ENCODE data around the gene FKBP9.

The FKBP9 gene

GRCh38 chr7:32921896-32922295 is 35.3 kb upstream of the FKBP9 start:
- Histone ChIP-seq H3K27me3 (no peaks in the 10 kb centered on the region), H3K36me3 (peaks cover 44 to 69% (median 52%) of the 10 kb centered on the region in 3 donors), H3K9me3 (no peaks in the 10 kb centered on the region), H3K27ac (no peak overlapping the region), H3K4me1 (no peaks in the 10 kb centered on the region), H3K4me3 (no peak overlapping the region)
- intact Hi-C loops (cut with DNase I; ENCODE audit: low total_unique reads), result no loop called here
- no peak for DNase-seq
- no peak for TF ChIP-seq CTCF (IDR thresholded peaks at IDR 0.05)

GRCh38 chr7:32928785-32929298 is 28.4 kb upstream of the FKBP9 start:
- Histone ChIP-seq H3K27ac (no peak overlapping the region), H3K9me3 (no peaks in the 10 kb centered on the region), H3K27me3 (no peaks in the 10 kb centered on the region), H3K36me3 (peaks cover 23 to 70% (median 58%) of the 10 kb centered on the region in 3 donors), H3K4me3 (no peak overlapping the region), H3K4me1 (no peaks in the 10 kb centered on the region)
- intact Hi-C loops (cut with DNase I; ENCODE audit: low total_unique reads), result no loop called here
- DNase-seq, result no peak
- no peak for TF ChIP-seq CTCF (IDR thresholded peaks at IDR 0.05)

- H3K4me3 ChIP-seq, result no peak overlapping the region
- intact Hi-C loops (cut with DNase I; ENCODE audit: low total_unique reads), result no loop called here
- no peaks in the 10 kb centered on the region for H3K4me1 ChIP-seq
- DNase-seq, result no peak
- H3K27me3 ChIP-seq, result no peaks in the 10 kb centered on the region
- TF ChIP-seq CTCF (IDR thresholded peaks at IDR 0.05), result no peak
- H3K27ac ChIP-seq, result no peak overlapping the region
- no peaks in the 10 kb centered on the region for H3K9me3 ChIP-seq
- H3K36me3 ChIP-seq, result peaks cover 19 to 66% (median 53%) of the 10 kb centered on the region in 3 donors
Measured at GRCh38 chr7:32929430-32930143, 27.7 kb upstream of the FKBP9 start.

- intact Hi-C loops (cut with DNase I; ENCODE audit: low total_unique reads), result no loop called here
- DNase-seq, result no peak
- no peak overlapping the region for H3K4me3 ChIP-seq
- H3K27ac ChIP-seq, result no peak overlapping the region
- TF ChIP-seq CTCF (IDR thresholded peaks at IDR 0.05), result no peak
- H3K27me3 ChIP-seq, result no peaks in the 10 kb centered on the region
- H3K36me3 ChIP-seq, result peaks cover 19 to 66% (median 50%) of the 10 kb centered on the region in 3 donors
- peaks cover 0 to 5% (median 3%) of the 10 kb centered on the region in 4 donors for H3K4me1 ChIP-seq
- no peaks in the 10 kb centered on the region for H3K9me3 ChIP-seq
Measured at GRCh38 chr7:32930378-32930777, 26.9 kb upstream of the FKBP9 start.

- intact Hi-C loops (cut with DNase I; ENCODE audit: low total_unique reads), result no loop called here
- H3K27me3 ChIP-seq, result no peaks in the 10 kb centered on the region
- H3K27ac ChIP-seq, result no peak overlapping the region
- no peak for TF ChIP-seq CTCF (IDR thresholded peaks at IDR 0.05)
- no peaks in the 10 kb centered on the region for H3K9me3 ChIP-seq
- H3K36me3 ChIP-seq, result peaks cover 9 to 30% (median 24%) of the 10 kb centered on the region in 3 donors
- DNase-seq, result no peak
- no peak overlapping the region for H3K4me3 ChIP-seq
- H3K4me1 ChIP-seq, result peaks cover 0 to 51% (median 29%) of the 10 kb centered on the region in 4 donors
Measured at GRCh38 chr7:32935558-32935957, 21.7 kb upstream of the FKBP9 start.

Data from tibial artery (tissue), 4 donors.